Osteoblast (primary cell): ENCODE data around the gene RMI2. TPM values are rescaled to one million over a fixed set of nuclear protein-coding genes. Genes with fewer than 3 reads are reported as not detected.

Experiments
- DNase-seq: peaks from one replicate; pipeline ENCODE4 v3.0.0; 2011; ENCODE audit warnings: low spot score, mixed read lengths; ENCODE audit not compliant: insufficient read length; ENCODE audit errors: missing footprints
- H2AFZ ChIP-seq: 2 replicates; pipeline ENCODE4 v1.6.0; 2011; ENCODE audit warnings: mild to moderate bottlenecking, low read length
- H3K27ac ChIP-seq: 2 replicates; pipeline ENCODE4 v1.5.1; 2011; ENCODE audit warnings: mild to moderate bottlenecking, low read depth, low read length, moderate library complexity
- H3K27me3 ChIP-seq: 2 replicates; pipeline ENCODE4 v1.6.0; 2012; ENCODE audit warnings: mild to moderate bottlenecking, control low read depth, inconsistent platforms, low read length, moderate library complexity; ENCODE audit not compliant: insufficient read depth
- H3K36me3 ChIP-seq: 2 replicates; pipeline ENCODE4 v1.5.1; 2011; ENCODE audit warnings: mild to moderate bottlenecking, low read length, control low read depth, moderate library complexity; ENCODE audit not compliant: insufficient read depth
- H3K4me1 ChIP-seq: 2 replicates; pipeline ENCODE4 v1.5.1; 2011; ENCODE audit warnings: mild to moderate bottlenecking, low read length, control low read depth, moderate library complexity; ENCODE audit not compliant: insufficient read depth
- H3K4me2 ChIP-seq: 2 replicates; pipeline ENCODE4 v1.6.0; 2011; ENCODE audit warnings: mild to moderate bottlenecking, low read length; ENCODE audit not compliant: insufficient read depth
- H3K4me3 ChIP-seq: fragments of 200-600 bp; sonication (generic); 3 replicates; pipeline ENCODE4 v1.5.1; 2012; ENCODE audit warnings: mild to moderate bottlenecking, low read length, inconsistent platforms; ENCODE audit not compliant: insufficient read depth
- H3K79me2 ChIP-seq: 2 replicates; pipeline ENCODE4 v1.6.0; 2012; ENCODE audit warnings: mild to moderate bottlenecking, low read length, control low read depth, inconsistent platforms; ENCODE audit not compliant: insufficient read depth
- H3K9me3 ChIP-seq: 2 replicates; pipeline ENCODE4 v1.5.1; 2011; ENCODE audit warnings: low read depth, low read length, control low read depth
- H4K20me1 ChIP-seq: 2 replicates; pipeline ENCODE4 v1.6.0; 2012; ENCODE audit warnings: mild to moderate bottlenecking, low read length, control low read depth; ENCODE audit not compliant: insufficient read depth
- CTCF ChIP-seq: IDR thresholded peaks from 2 replicates; pipeline ENCODE4 v1.5.1; 2011; ENCODE audit warnings: mild to moderate bottlenecking, low read depth, low read length, moderate library complexity; ENCODE audit errors: extremely low read depth
- total RNA-seq: library from RNA; depleted of rRNA; stranded (reverse); fragments of >200 nt; gene quantifications from 2 replicates; pipeline ENCODE4 v1.2.3, GENCODE V29; 2012

Gene RMI2
- total RNA-seq, 1 donor, result 1.4 TPM

- no peaks in the 10 kb centered on the region for H3K79me2 ChIP-seq
- no peak for DNase-seq
Observed at GRCh38 chr16:11300560-11300892, 44.7 kb upstream of the RMI2 start.

GRCh38 chr16:11301645-11302501 lies 43.4 kb upstream of the RMI2 start:
- DNase-seq, result peak; percentile 9
- Histone ChIP-seq H3K9me3 (no peaks in the 10 kb centered on the region), H4K20me1 (no peaks in the 10 kb centered on the region), H2AFZ (no peak overlapping the region), H3K4me1 (peaks cover 7% of the 10 kb centered on the region), H3K4me3 (no peak overlapping the region), H3K4me2 (no peak overlapping the region), H3K79me2 (no peaks in the 10 kb centered on the region), H3K27ac (no peak overlapping the region), H3K27me3 (no peaks in the 10 kb centered on the region), H3K36me3 (no peaks in the 10 kb centered on the region)
- no peak for TF ChIP-seq CTCF

More at GRCh38 chr16:11300560-11300892, 44.7 kb upstream of the RMI2 start:
- Histone ChIP-seq H2AFZ (no peak overlapping the region), H3K4me1 (peaks cover 10% of the 10 kb centered on the region), H3K36me3 (no peaks in the 10 kb centered on the region), H3K27ac (no peak overlapping the region), H3K4me3 (no peak overlapping the region), H4K20me1 (no peaks in the 10 kb centered on the region), H3K9me3 (no peaks in the 10 kb centered on the region), H3K27me3 (no peaks in the 10 kb centered on the region), H3K4me2 (no peak overlapping the region)
- TF ChIP-seq CTCF, result no peak

- no peaks in the 10 kb centered on the region for H3K36me3 ChIP-seq
- H3K9me3 ChIP-seq, result no peaks in the 10 kb centered on the region
- H3K4me2 ChIP-seq, result no peak overlapping the region
- H3K27ac ChIP-seq, result no peak overlapping the region
- H3K27me3 ChIP-seq, result no peaks in the 10 kb centered on the region
- H3K4me3 ChIP-seq, result no peak overlapping the region
- H3K79me2 ChIP-seq, result no peaks in the 10 kb centered on the region
- TF ChIP-seq CTCF, result no peak
- no peak overlapping the region for H2AFZ ChIP-seq
- DNase-seq, result peak; percentile 29
- no peaks in the 10 kb centered on the region for H3K4me1 ChIP-seq
- no peaks in the 10 kb centered on the region for H4K20me1 ChIP-seq
Observed at GRCh38 chr16:11302977-11303376, 42.3 kb upstream of the RMI2 start.

GRCh38 chr16:11303405-11304138 lies 41.7 kb upstream of the RMI2 start:
- no peak overlapping the region for H3K4me2 ChIP-seq
- TF ChIP-seq CTCF, result no peak
- DNase-seq, result no peak

More at GRCh38 chr16:11303405-11304138, 41.7 kb upstream of the RMI2 start:
- no peaks in the 10 kb centered on the region for H3K36me3 ChIP-seq
- H3K4me3 ChIP-seq, result no peak overlapping the region
- no peaks in the 10 kb centered on the region for H3K79me2 ChIP-seq
- no peak overlapping the region for H3K27ac ChIP-seq
- no peaks in the 10 kb centered on the region for H3K4me1 ChIP-seq
- no peaks in the 10 kb centered on the region for H4K20me1 ChIP-seq
- H3K9me3 ChIP-seq, result no peaks in the 10 kb centered on the region
- no peaks in the 10 kb centered on the region for H3K27me3 ChIP-seq
- no peak overlapping the region for H2AFZ ChIP-seq
